ENCODE results near the gene SLC12A7. TPM values are rescaled to one million over a fixed set of nuclear protein-coding genes. Genes with fewer than 3 reads are reported as not detected.

SLC12A7 gene
- total and polyA plus RNA-seq, 9 of the 15 experiments (the other 6 are each of a cell fraction or from before 2014, with no cell fraction given), result 0.01 to 3.1 (median 0.56) TPM

- 0 out of 2 replicates have a peak, but pooled peaks have one; percentile 23 for TF ChIP-seq ZBTB33 (CRISPR knock-in tag; IDR thresholded peaks at IDR 0.05)
- peak; percentile 46; the same call in 1 of the 2 replicates for TF ChIP-seq MGA (IDR thresholded peaks at IDR 0.05)
- TF ChIP-seq PKNOX1 (IDR thresholded peaks at IDR 0.05), result 0 out of 2 replicates have a peak, but pooled peaks have one; percentile 6
- TF ChIP-seq HNRNPK (IDR thresholded peaks at IDR 0.05; ENCODE audit: low read depth, low read length, poor library complexity, severe bottlenecking), result no peak
- TF ChIP-seq ZBTB7A (IDR thresholded peaks at IDR 0.05; ENCODE audit: borderline replicate concordance, control insufficient read depth, low read depth, low read length), result peak; percentile 61; the same call in 1 of the 2 replicates
- peak; percentile 66; the same call in 1 of the 2 replicates for TF ChIP-seq ZBTB9 (CRISPR knock-in tag; IDR thresholded peaks at IDR 0.05)
- TF ChIP-seq L3MBTL2 (IDR thresholded peaks at IDR 0.05), result peak; percentile 86
- TF ChIP-seq TSC22D4 (tag; IDR thresholded peaks at IDR 0.05), result no peak
- peak; percentile 44 for TF ChIP-seq SMAD4 (CRISPR knock-in tag; conservative IDR thresholded peaks at IDR 0.05)
Observed at GRCh38 chr5:1004461-1005248, 107.2 kb downstream of the SLC12A7 start (continued).

All from K562 (cell line).